Activated B cell treated with CpG ODN at 0.5 μM for 24 hours (primary cell): ENCODE data around the gene EPHA10. TPM values are rescaled to one million over a fixed set of nuclear protein-coding genes. Genes with fewer than 3 reads are reported as not detected.

ENCODE experiments used
- ATAC-seq: fragments of 200-7000 bp; cut with Tn5 transposase; one replicate; pipeline ENCODE4 v1.10.0; 2021; ENCODE audit warnings: low read depth, mild to moderate bottlenecking, moderate library complexity
- CTCF ChIA-PET: fragments of 350-600 bp; sonication (Branson Sonifier 250); formaldehyde crosslinking; loops from one replicate; lab custom pipeline; 2021; ENCODE audit warnings: antibody characterized with exemption; lab: Charles Lee
- POLR2A ChIA-PET: fragments of 350-600 bp; sonication (Branson Sonifier 250); formaldehyde crosslinking; loops from one replicate; lab custom pipeline; 2021; ENCODE audit warnings: antibody characterized with exemption; lab: Charles Lee
- DNase-seq: peaks from one replicate; pipeline ENCODE4 v3.0.0; 2022
- H3K27ac Mint-ChIP-seq: one replicate; pipeline ENCODE4 v1.8.0; 2020; ENCODE audit warnings: mixed read lengths
- H3K27me3 Mint-ChIP-seq: one replicate; pipeline ENCODE4 v1.8.0; 2021; ENCODE audit warnings: mixed read lengths
- H3K36me3 Mint-ChIP-seq: one replicate; pipeline ENCODE4 v1.8.0; 2021; ENCODE audit warnings: low read depth, mixed read lengths
- H3K4me1 Mint-ChIP-seq: one replicate; pipeline ENCODE4 v1.8.0; 2021; ENCODE audit warnings: mixed read lengths
- H3K4me3 Mint-ChIP-seq: one replicate; pipeline ENCODE4 v1.8.0; 2020; ENCODE audit warnings: mild to moderate bottlenecking, mixed read lengths
- H3K9me3 Mint-ChIP-seq: one replicate; pipeline ENCODE4 v1.8.0; 2020; ENCODE audit warnings: mixed read lengths
- intact Hi-C: fragments of 100-400 bp; cut with micrococcal nuclease; formaldehyde crosslinking; loops from one replicate; pipeline ENCODE4 v1.15.1; 2024
- total RNA-seq: library from RNA; stranded (reverse); gene quantifications from 2 replicates; pipeline ENCODE4 v1.2.3, GENCODE V29; 2022
- TF ChIP-seq, protein P1 (sequence below): fragments of 200-600 bp; IDR thresholded peaks from one replicate; pipeline ENCODE4 v1.8.0; 2022; ENCODE audit warnings: antibody characterized with exemption, mild to moderate bottlenecking

EPHA10 gene
- total RNA-seq, 1 donor from 2014 or later, result 0.27 TPM

DNA sequence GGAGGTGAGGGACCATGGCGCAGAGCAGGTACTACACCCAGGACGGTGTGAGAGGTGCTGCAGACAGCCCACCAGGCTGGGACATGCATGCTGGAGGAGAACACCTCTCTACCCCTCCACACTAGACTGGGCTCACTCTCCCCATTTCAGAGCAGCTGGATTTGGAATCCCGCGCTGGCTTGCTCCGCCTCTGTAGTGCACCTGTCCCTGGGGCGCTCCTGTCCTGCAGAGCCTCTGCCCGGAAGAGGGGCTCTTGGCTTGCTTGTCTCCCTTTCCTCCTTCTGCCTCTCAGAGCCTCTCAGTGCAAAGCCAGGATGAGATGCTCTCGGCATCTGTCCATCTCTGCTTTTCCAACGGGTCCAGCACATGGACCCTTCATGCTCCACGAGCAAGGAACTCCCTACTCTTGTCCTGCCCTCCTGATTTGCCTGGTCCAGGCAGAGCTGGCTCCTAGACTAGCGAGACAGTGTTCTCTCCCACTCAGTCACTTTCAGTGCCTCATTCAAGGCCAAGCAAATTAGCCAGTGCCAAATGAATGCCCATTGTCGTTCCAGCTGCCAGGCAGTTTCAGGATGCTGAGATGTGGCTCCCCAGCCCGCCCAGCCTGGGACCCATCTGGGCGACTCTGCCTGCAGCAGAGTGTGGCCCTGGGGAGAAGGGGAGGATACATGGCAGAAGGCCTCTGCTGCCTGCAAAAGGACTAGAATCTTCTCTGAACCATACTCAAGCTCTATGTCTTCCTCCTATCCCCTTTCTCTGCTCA lies 38.9 kb downstream of the EPHA10 start:
- no peaks in the 10 kb centered on the region for H3K9me3 Mint-ChIP-seq
- no peak overlapping the region for H3K4me3 Mint-ChIP-seq
- no peak for DNase-seq
- no peaks in the 10 kb centered on the region for H3K36me3 Mint-ChIP-seq
- POLR2A ChIA-PET, result no interaction called here
- CTCF ChIA-PET, result no interaction called here
- intact Hi-C loops, result no loop called here
- H3K27me3 Mint-ChIP-seq, result peaks cover 12% of the 10 kb centered on the region
- no peak overlapping the region for H3K27ac Mint-ChIP-seq
- ATAC-seq, result no peak
- TF ChIP-seq, protein P1, sequence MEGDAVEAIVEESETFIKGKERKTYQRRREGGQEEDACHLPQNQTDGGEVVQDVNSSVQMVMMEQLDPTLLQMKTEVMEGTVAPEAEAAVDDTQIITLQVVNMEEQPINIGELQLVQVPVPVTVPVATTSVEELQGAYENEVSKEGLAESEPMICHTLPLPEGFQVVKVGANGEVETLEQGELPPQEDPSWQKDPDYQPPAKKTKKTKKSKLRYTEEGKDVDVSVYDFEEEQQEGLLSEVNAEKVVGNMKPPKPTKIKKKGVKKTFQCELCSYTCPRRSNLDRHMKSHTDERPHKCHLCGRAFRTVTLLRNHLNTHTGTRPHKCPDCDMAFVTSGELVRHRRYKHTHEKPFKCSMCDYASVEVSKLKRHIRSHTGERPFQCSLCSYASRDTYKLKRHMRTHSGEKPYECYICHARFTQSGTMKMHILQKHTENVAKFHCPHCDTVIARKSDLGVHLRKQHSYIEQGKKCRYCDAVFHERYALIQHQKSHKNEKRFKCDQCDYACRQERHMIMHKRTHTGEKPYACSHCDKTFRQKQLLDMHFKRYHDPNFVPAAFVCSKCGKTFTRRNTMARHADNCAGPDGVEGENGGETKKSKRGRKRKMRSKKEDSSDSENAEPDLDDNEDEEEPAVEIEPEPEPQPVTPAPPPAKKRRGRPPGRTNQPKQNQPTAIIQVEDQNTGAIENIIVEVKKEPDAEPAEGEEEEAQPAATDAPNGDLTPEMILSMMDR, result no peak
- H3K4me1 Mint-ChIP-seq, result no peaks in the 10 kb centered on the region

DNA sequence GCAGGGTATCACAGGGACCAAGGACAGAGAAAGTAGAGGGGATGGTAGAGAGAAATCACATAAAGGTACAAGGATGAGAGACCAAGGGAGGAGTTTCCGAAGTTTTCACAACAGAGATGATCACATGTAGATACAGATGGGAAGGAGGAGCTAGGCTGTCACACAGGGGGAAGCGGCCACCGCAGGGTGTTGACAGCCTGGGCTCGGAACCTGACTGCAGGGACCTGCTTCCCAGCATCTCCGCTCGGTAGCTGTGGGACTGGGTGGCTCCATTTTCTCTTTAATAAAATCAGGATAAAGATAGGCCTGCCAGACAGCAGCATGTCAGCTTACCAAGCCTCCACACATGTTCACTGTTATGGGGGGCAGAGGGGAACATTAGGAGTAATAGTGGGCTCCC lies 40.3 kb downstream of the EPHA10 start:
- CTCF ChIA-PET, result no interaction called here
- intact Hi-C loops, result no loop called here

DNA sequence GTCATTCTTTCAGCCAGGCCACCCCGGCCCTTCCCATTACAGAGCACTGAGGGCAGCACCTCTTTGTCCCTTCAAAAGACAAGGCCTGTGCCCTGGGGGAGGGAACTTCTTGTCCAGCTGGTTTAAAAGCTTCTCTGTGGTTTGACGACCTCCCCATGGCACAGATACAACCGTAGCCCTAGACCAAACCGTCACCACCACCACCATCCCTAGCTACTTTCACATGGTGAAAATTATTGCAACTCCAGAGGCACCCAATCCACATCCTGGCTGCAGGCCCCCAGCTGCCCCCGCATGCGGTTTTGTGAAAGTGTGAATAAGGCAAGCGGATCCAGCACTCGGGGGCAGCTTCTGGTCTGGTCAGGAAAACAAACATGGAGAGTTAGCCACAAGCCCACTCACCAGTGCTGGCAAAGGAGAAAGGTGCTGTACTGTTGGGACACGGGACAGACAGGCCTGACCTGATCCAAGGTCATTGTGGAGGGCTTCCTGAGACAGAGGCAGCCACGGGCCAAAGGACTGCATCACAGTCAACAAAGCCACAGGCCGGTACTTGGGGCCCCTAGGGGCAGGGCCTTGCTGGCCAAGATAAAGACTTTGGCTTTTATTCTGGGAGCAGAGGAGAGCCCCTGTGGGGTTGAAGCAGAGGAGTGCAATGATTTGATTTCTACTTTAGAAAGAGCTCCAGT lies 41.4 kb downstream of the EPHA10 start:
- peaks cover 6% of the 10 kb centered on the region for H3K27me3 Mint-ChIP-seq
- H3K36me3 Mint-ChIP-seq, result no peaks in the 10 kb centered on the region
- ATAC-seq (no peak), DNase-seq (no peak)
- TF ChIP-seq, protein P1, result no peak
- no peaks in the 10 kb centered on the region for H3K9me3 Mint-ChIP-seq
- POLR2A ChIA-PET, result no interaction called here
- no peak overlapping the region for H3K4me3 Mint-ChIP-seq
- CTCF ChIA-PET, result no interaction called here
- intact Hi-C loops, result no loop called here
- no peak overlapping the region for H3K27ac Mint-ChIP-seq
- H3K4me1 Mint-ChIP-seq, result no peaks in the 10 kb centered on the region

More for the DNA sequence above, 40.3 kb downstream of the EPHA10 start:
- H3K36me3 Mint-ChIP-seq, result no peaks in the 10 kb centered on the region
- H3K4me1 Mint-ChIP-seq, result no peaks in the 10 kb centered on the region
- TF ChIP-seq, protein P1, result no peak
- H3K9me3 Mint-ChIP-seq, result no peaks in the 10 kb centered on the region
- ATAC-seq, result no peak
- peaks cover 7% of the 10 kb centered on the region for H3K27me3 Mint-ChIP-seq
- H3K27ac Mint-ChIP-seq, result no peak overlapping the region
- DNase-seq, result no peak
- POLR2A ChIA-PET, result no interaction called here
- no peak overlapping the region for H3K4me3 Mint-ChIP-seq

DNA sequence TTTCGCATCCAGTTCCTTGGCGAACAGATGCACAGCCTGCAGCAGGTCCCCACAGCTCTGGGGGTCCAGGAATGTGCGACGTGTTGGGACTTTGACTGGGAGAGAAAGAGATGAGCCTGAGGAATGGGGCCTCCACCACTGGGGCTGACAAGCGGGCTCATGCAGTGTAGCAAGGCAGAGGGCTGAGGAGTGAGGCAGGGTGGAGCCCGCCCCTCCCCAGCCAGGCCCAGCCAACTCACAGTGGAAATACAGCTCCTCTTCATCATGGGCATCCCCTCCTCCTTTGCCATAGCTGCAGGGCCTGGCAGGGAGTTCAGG lies 41.9 kb downstream of the EPHA10 start:
- POLR2A ChIA-PET, result no interaction called here
- H3K27me3 Mint-ChIP-seq, result peaks cover 3% of the 10 kb centered on the region
- CTCF ChIA-PET, result no interaction called here
- intact Hi-C loops, result no loop called here
- DNase-seq (no peak), ATAC-seq (no peak)
- TF ChIP-seq, protein P1, result no peak
- no peaks in the 10 kb centered on the region for H3K4me1 Mint-ChIP-seq
- H3K9me3 Mint-ChIP-seq, result no peaks in the 10 kb centered on the region
- no peaks in the 10 kb centered on the region for H3K36me3 Mint-ChIP-seq
- no peak overlapping the region for H3K4me3 Mint-ChIP-seq
- no peak overlapping the region for H3K27ac Mint-ChIP-seq

DNA sequence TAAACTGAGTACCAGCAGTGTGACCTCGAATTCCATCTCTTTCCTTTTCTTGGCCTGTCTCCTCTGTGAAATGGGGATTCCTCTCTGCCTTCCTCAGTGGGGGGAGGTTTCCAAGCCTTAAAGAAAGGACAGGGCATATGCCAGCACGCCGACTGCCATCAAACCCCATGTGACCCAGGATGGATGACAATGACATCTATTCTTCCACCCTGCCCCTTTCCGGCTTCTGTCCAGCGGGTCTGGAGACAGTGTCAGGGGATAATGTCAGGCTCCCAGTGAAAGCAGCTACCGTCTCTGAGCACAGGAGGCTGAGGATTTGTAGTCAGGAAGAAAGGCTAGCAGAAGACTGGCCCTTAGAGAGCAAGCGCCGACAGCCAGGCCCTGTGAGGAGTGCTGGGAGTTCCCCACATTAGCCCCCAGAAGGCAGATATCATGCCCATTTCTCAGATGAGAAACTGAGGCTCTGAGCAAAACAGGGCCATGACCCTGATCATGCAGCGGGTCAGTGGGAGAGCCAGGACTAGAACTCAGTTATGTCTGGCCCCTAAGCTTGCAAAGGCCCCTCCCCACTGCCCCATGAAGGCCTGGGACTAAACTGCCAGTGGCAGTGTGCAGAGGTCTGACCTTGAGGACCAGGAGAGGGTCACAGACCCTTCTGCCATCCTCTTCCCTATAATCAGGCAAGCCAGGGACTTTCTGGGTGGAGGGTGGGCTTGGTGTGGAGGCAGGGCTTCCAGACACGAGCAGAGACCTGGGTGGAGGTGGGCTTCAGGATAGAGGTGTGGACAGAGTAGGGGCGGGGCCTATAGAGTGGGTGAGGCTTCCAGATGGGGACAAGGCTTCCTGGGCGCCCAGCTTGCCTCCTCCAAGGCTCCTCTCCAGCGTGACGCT lies 42.5 kb downstream of the EPHA10 start:
- Mint-ChIP-seq H3K4me3 (no peak overlapping the region), H3K36me3 (no peaks in the 10 kb centered on the region), H3K27ac (no peak overlapping the region), H3K4me1 (no peaks in the 10 kb centered on the region), H3K27me3 (peaks cover 3% of the 10 kb centered on the region), H3K9me3 (no peaks in the 10 kb centered on the region)
- ChIA-PET CTCF (no interaction called here), POLR2A (no interaction called here)
- TF ChIP-seq, protein P1, result no peak
- no peak for ATAC-seq
- intact Hi-C loops, result no loop called here
- DNase-seq, result no peak
